ENCODE results near the gene BBS9.

- TF ChIP-seq CTCF (conservative IDR thresholded peaks at IDR 0.05; ENCODE audit: low read depth, low read length) (no peak), EZH2 (IDR thresholded peaks at IDR 0.05; ENCODE audit: low read length, unreplicated experiment) (no peak), EZH2phosphoT487 (IDR thresholded peaks at IDR 0.05; ENCODE audit: borderline replicate concordance, low read length) (no peak)
These were observed 499.5 kb downstream of the BBS9 start for GRCh38 chr7:33628894-33629293.
